GM06990 (cell line): ENCODE data around the gene APCDD1L.

Experiments
- DNase-seq: peaks from one replicate; pipeline ENCODE4 v3.0.0-alpha.2; 2011; ENCODE audit not compliant: insufficient read length; ENCODE audit errors: extremely low read depth
- H3K27me3 ChIP-seq: replicated peaks from 2 replicates; pipeline ENCODE4 v1.6.0; 2011; ENCODE audit warnings: low read length; ENCODE audit not compliant: control insufficient read depth, insufficient read depth
- H3K36me3 ChIP-seq: 2 replicates; pipeline ENCODE4 v1.5.1; 2011; ENCODE audit warnings: low read length; ENCODE audit not compliant: control insufficient read depth, insufficient read depth
- H3K4me3 ChIP-seq: replicated peaks from 2 replicates; pipeline ENCODE4 v1.5.1; 2011; ENCODE audit warnings: low read depth, mild to moderate bottlenecking, control low read depth, low read length
- TF ChIP-seq, protein P1 (sequence below): IDR thresholded peaks from 2 replicates; pipeline ENCODE4 v1.5.1; 2011; ENCODE audit warnings: low read length, control low read depth, mild to moderate bottlenecking, inconsistent platforms; ENCODE audit not compliant: insufficient read depth, poor library complexity, severe bottlenecking

The APCDD1L gene

DNA sequence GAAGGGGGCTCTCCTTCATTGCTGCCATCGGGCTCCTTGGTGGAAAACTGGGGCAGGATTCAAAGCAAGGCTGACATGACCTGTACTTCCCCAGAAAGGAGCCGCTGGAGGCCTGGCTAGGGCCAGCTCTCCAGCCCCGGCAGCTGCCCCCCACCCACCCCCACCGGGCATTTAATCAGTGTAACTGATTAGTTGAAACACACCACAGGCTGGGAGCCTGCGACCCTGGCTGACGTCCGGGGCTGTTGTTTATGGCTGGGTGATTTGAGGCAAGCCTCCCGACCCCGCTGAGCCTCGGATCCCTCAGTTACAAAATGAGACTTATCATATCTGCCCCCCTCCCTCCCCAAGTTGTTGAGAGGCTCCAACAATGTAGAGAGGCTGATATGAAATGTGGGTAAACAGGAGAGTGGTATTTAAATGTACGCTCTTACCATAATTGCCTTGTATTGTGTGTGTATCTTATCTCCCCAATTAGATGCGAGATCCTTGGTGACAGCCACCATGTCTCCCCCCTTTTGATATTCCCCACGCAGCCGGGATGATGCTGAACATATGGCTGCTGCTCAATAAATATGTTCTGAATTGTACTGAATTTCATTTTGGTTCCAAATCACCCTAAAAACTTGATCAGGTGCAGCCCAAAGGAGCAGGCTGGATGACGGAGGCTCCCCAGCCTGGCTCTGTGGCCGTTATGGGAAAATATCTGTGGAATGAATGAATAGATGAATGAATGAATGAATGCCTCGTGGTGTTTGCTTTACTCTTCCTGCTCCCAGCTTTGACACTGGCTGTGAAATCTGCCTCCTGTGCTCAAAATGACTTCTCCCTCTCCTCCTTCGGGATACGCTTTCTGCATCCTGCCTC lies 31.8 kb upstream of the APCDD1L start:
- Histone ChIP-seq H3K36me3 (no peaks in the 10 kb centered on the region), H3K27me3 (peaks cover 1% of the 10 kb centered on the region), H3K4me3 (no peak overlapping the region)
- TF ChIP-seq, protein P1, sequence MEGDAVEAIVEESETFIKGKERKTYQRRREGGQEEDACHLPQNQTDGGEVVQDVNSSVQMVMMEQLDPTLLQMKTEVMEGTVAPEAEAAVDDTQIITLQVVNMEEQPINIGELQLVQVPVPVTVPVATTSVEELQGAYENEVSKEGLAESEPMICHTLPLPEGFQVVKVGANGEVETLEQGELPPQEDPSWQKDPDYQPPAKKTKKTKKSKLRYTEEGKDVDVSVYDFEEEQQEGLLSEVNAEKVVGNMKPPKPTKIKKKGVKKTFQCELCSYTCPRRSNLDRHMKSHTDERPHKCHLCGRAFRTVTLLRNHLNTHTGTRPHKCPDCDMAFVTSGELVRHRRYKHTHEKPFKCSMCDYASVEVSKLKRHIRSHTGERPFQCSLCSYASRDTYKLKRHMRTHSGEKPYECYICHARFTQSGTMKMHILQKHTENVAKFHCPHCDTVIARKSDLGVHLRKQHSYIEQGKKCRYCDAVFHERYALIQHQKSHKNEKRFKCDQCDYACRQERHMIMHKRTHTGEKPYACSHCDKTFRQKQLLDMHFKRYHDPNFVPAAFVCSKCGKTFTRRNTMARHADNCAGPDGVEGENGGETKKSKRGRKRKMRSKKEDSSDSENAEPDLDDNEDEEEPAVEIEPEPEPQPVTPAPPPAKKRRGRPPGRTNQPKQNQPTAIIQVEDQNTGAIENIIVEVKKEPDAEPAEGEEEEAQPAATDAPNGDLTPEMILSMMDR = no peak
- no peak for DNase-seq

DNA sequence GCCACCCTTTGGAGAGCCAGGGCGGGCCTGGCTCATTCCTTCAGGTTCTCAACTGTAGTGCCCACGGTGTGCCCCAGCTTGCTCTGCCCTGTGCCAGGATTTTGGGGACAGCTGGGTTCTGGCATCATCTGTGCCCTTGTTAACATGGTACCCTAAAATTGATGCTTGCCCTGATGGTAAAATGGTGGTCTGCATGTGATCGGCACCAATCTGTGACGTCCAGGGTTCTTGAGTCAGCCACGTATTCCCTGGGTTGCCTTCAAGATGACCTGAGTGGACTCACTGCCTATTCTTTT lies 31.2 kb upstream of the APCDD1L start:
- H3K27me3 ChIP-seq = peaks cover 1% of the 10 kb centered on the region
- TF ChIP-seq, protein P1 = no peak
- H3K4me3 ChIP-seq = no peak overlapping the region
- H3K36me3 ChIP-seq = no peaks in the 10 kb centered on the region
- DNase-seq = no peak

DNA sequence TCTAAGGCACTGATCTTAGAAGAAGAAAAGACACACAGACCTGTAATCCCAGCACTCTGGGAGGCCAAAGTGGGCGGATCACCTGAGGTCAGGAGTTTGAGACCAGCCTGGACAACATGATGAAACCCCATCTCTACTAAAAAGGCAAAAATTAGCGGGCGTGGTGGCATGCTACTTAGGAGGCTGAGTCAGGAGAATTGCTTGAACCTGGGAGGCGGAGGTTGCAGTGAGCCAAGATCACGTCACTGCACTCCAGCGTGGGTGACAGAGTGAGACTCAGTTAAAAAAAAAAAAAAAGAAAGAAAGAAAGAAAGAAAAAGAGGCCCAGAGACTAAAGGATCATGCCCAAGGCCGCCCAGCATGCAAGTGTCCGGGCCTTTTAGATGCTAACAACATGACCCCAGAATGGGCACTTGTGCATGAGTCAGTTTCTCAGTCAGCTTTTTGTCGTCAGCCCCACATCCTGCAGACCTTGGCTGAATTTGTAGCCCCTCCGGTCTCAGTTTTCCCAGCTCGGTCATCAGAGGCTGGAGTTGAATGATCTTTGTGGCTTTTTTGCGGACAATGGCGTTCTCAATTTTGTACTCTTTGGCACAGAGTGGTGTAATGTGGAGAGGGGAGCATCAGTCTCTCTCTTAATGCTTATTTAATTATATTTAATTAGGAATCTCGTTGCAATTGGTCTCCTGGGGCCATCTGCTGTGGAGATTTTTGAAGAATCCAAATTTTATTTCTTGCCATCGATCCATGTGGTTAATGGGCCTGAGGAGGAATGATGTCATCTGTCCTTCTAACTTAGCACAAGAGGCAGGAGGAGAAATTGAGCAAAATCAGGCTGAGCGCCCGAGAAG lies 30.6 kb upstream of the APCDD1L start:
- H3K36me3 ChIP-seq = no peaks in the 10 kb centered on the region
- TF ChIP-seq, protein P1 = no peak
- DNase-seq = no peak
- H3K27me3 ChIP-seq = peaks cover 1% of the 10 kb centered on the region
- no peak overlapping the region for H3K4me3 ChIP-seq

DNA sequence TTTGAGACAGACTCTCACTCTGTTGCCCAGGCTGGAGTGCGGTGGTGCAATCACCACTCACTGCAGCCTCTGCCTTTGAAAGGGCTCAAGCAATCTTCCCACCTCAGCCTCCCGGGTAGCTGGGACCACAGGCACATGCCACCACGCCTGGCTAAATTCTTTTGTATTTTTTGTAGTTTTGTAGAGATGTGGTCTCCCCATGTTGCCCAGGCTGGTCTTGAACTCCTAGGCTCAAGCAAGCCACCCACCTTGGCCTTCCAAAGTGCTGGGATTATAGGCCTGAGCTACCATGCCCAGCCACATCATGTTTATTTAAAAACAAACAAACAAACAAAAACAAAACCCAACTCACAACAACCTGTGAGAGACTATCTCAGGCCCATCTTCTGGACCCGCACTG lies 29.7 kb upstream of the APCDD1L start:
- peaks cover 1% of the 10 kb centered on the region for H3K27me3 ChIP-seq
- no peak overlapping the region for H3K4me3 ChIP-seq
- DNase-seq = no peak
- no peaks in the 10 kb centered on the region for H3K36me3 ChIP-seq
- TF ChIP-seq, protein P1 = no peak

DNA sequence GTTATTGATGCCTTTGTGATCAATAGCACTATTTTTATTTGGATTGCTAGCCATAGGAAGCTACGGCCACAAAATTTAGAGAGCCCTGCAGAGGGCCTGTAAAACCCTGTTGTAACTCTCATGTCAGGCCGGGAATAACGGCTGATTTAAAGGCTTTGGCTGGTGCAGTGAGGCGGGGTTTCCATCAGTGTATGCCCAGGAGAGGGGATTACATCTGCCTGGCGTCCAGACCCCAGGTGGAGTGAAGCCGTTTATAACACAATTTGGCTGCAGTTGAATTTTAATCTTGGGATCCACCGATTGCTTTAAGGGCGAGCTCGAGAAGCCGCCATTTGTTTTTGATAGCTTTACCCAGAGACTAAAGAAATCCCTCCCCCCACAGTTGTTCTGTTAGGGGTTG lies 29.1 kb upstream of the APCDD1L start:
- TF ChIP-seq, protein P1 = no peak

More for the DNA sequence above, 29.1 kb upstream of the APCDD1L start:
- H3K27me3 ChIP-seq = peaks cover 1% of the 10 kb centered on the region
- H3K36me3 ChIP-seq = no peaks in the 10 kb centered on the region
- H3K4me3 ChIP-seq = no peak overlapping the region
- no peak for DNase-seq
